Peyer's patch (tissue), 4 donors: ENCODE results near the gene STK10. TPM values are rescaled to one million over a fixed set of nuclear protein-coding genes. Genes with fewer than 3 reads are reported as not detected.
A peak's percentile ranks its signal among the peaks of the same experiment; 100 is the strongest.
"Not testable (repeated sequence)": the region's sequence is repeated elsewhere in the genome, so short reads cannot be mapped to it uniquely, and the experiment has no call there.

Experiments used
- DNase-seq, 3 donors: peaks; one replicate each; pipeline ENCODE4 v3.0.0-alpha.2; 2017 to 2019
- H3K27ac ChIP-seq, 4 donors: fragments of 200-600 bp; sonication (generic); one replicate each; pipeline ENCODE4 v1.5.1; 2016 to 2019
- H3K27me3 ChIP-seq, 2 donors: fragments of 200-600 bp; sonication (generic); one replicate each; pipeline ENCODE4 v1.5.1; 2019
- H3K36me3 ChIP-seq, 3 donors: fragments of 200-600 bp; sonication (generic); one replicate each; pipeline ENCODE4 v1.5.1; 2016 to 2019
- H3K4me1 ChIP-seq, 4 donors: fragments of 200-600 bp; sonication (generic); one replicate each; pipeline ENCODE4 v1.5.1; 2016 to 2019
- H3K4me3 ChIP-seq, 4 donors: fragments of 200-600 bp; sonication (generic); 1 replicate in 3 of 4; 2 replicates in 1 of 4; pipeline ENCODE4 v1.5.1; 2016 to 2019; ENCODE audit warnings: mild to moderate bottlenecking in 1 of 4
- H3K9me3 ChIP-seq, 4 donors: fragments of 200-600 bp; sonication (generic); one replicate each; pipeline ENCODE4 v1.5.1; 2016 to 2019; ENCODE audit warnings: mild to moderate bottlenecking in 1 of 4
- CTCF ChIP-seq, 6 experiments: fragments of 450-650 bp in 4 of 6; fragments of 200-600 bp in 2 of 6; sonication (generic) in 1 of 6; IDR thresholded peaks; one replicate each; pipeline ENCODE4 v1.5.1; 2017 to 2019; ENCODE audit warnings: antibody characterized with exemption in 6 of 6, mild to moderate bottlenecking in 3 of 6, moderate library complexity in 1 of 6
- POLR2A ChIP-seq, 2 donors: fragments of 450-650 bp; IDR thresholded peaks; one replicate each; pipeline ENCODE4 v1.5.1; 2017; ENCODE audit warnings: antibody characterized with exemption in 2 of 2, mild to moderate bottlenecking in 2 of 2, moderate library complexity in 2 of 2
- total RNA-seq, 4 donors: library from RNA; depleted of rRNA; stranded (reverse); fragments of >200 nt; gene quantifications; one replicate each; pipeline ENCODE4 v1.1.0, GENCODE V29; 2016

The STK10 gene
- total RNA-seq, 4 donors from 2014 or later: 26.3 to 202 (median 68.1) TPM

DNA sequence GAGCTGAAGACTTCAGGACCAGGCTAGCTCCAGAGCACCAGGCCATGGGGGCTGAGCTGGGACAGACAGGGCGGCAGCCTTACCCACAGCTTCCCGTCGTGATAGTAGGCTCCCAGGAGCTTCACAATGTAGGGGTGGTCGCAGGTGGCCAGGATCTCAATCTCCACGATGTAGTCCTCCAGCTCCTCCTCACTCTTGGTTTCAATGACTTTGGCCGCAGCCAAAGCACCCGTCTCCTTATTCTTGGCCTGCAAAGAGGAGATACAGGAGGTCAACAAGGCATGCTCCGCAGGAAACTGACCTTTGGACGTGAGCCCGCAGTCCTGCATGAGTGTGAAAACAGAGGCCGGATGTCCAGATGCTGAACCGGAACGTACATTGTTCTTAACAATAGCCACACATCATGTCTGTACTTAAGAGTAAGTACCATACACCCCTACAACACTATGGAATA, 31.5 kb downstream of the STK10 start:
- H3K9me3 ChIP-seq: no peaks in the 10 kb centered on the region
- no peak overlapping the region for H3K27ac ChIP-seq
- no peak for DNase-seq
- no peak overlapping the region for H3K4me3 ChIP-seq
- H3K4me1 ChIP-seq: peaks cover 0 to 2% (median 0%) of the 10 kb centered on the region in 4 donors
- TF ChIP-seq POLR2A (IDR thresholded peaks at IDR 0.05): no peak
- no peak for TF ChIP-seq CTCF (IDR thresholded peaks at IDR 0.05)
- H3K36me3 ChIP-seq: peaks cover 0 to 34% (median 0%) of the 10 kb centered on the region in 3 donors
- H3K27me3 ChIP-seq: no peaks in the 10 kb centered on the region

- H3K4me3 ChIP-seq, H3K27me3 ChIP-seq, H3K9me3 ChIP-seq, DNase-seq, H3K27ac ChIP-seq: not testable (repeated sequence)
- H3K4me1 ChIP-seq: peaks cover 0 to 16% (median 3%) of the 10 kb centered on the region in 4 donors
- H3K36me3 ChIP-seq: peaks cover 0 to 34% (median 0%) of the 10 kb centered on the region in 3 donors
Observed at GRCh38 chr5:172155101-172155500, 32.9 kb downstream of the STK10 start.

- Histone ChIP-seq H3K9me3 (no peaks in the 10 kb centered on the region), H3K4me1 (peaks cover 0 to 17% (median 6%) of the 10 kb centered on the region in 4 donors), H3K36me3 (peaks cover 0 to 34% (median 0%) of the 10 kb centered on the region in 3 donors), H3K4me3 (no peak overlapping the region), H3K27me3 (no peaks in the 10 kb centered on the region), H3K27ac (no peak overlapping the region)
- no peak for DNase-seq
- TF ChIP-seq POLR2A (IDR thresholded peaks at IDR 0.05) (no peak), CTCF (IDR thresholded peaks at IDR 0.05) (no peak)
Observed at GRCh38 chr5:172153695-172154094, 34.3 kb downstream of the STK10 start.

GRCh38 chr5:172151661-172152210, 36.3 kb downstream of the STK10 start:
- TF ChIP-seq POLR2A (IDR thresholded peaks at IDR 0.05): no peak
- TF ChIP-seq CTCF (IDR thresholded peaks at IDR 0.05): no peak
- H3K4me1 ChIP-seq: peaks cover 0 to 17% (median 7%) of the 10 kb centered on the region in 4 donors
- H3K9me3 ChIP-seq: no peaks in the 10 kb centered on the region
- peak overlapping the region in 1 of 4 donors; percentile 70 for H3K27ac ChIP-seq
- no peak overlapping the region for H3K4me3 ChIP-seq
- DNase-seq: no peak
- H3K27me3 ChIP-seq: no peaks in the 10 kb centered on the region
- H3K36me3 ChIP-seq: peaks cover 0 to 33% (median 0%) of the 10 kb centered on the region in 3 donors

GRCh38 chr5:172150514-172151425, 37.3 kb downstream of the STK10 start:
- peaks cover 0 to 23% (median 0%) of the 10 kb centered on the region in 3 donors for H3K36me3 ChIP-seq

GRCh38 chr5:172149481-172149880, 38.5 kb downstream of the STK10 start:
- Histone ChIP-seq H3K36me3 (peaks cover 0 to 10% (median 0%) of the 10 kb centered on the region in 3 donors), H3K4me1 (peaks cover 0 to 33% (median 9%) of the 10 kb centered on the region in 4 donors)
- H3K27ac ChIP-seq, H3K9me3 ChIP-seq, H3K4me3 ChIP-seq, H3K27me3 ChIP-seq: not testable (repeated sequence)
- peak in 1 of 3 donors; percentile 32 for DNase-seq

More at GRCh38 chr5:172150514-172151425, 37.3 kb downstream of the STK10 start:
- no peaks in the 10 kb centered on the region for H3K27me3 ChIP-seq
- DNase-seq: peak in 2 of 3 donors; percentile 56 to 71
- peak overlapping the region; percentile 30 to 70 (median 42) for H3K27ac ChIP-seq
- H3K4me3 ChIP-seq: no peak overlapping the region
- H3K9me3 ChIP-seq: no peaks in the 10 kb centered on the region
- H3K4me1 ChIP-seq: peaks cover 0 to 23% (median 9%) of the 10 kb centered on the region in 4 donors
- no peak for TF ChIP-seq CTCF (IDR thresholded peaks at IDR 0.05)
- TF ChIP-seq POLR2A (IDR thresholded peaks at IDR 0.05): no peak
